ENCODE results near the gene SUPT4H1.

GRCh38 chr17:58309918-58310259 lies 42.1 kb downstream of the SUPT4H1 start:
- TF ChIP-seq CTCF (conservative IDR thresholded peaks at IDR 0.05; ENCODE audit: low read depth, low read length), result no peak
- no peak for TF ChIP-seq EZH2phosphoT487 (IDR thresholded peaks at IDR 0.05; ENCODE audit: borderline replicate concordance, low read length)
- no peak for TF ChIP-seq EZH2 (IDR thresholded peaks at IDR 0.05; ENCODE audit: low read length, unreplicated experiment)

Data from PC-3 (cell line).